B cell (primary cell): Measurements from ENCODE around the gene CFAP119. TPM values are rescaled to one million over a fixed set of nuclear protein-coding genes. Genes with fewer than 3 reads are reported as not detected.

Experiments
- ATAC-seq: fragments of 200-7000 bp; cut with Tn5 transposase; one replicate; pipeline ENCODE4 v1.10.0; 2021; ENCODE audit warnings: low read depth, mild to moderate bottlenecking, moderate number of reproducible peaks, moderate library complexity
- CTCF ChIA-PET: fragments of 350-600 bp; sonication (Branson Sonifier 250); formaldehyde crosslinking; loops from one replicate; lab custom pipeline; 2021; ENCODE audit warnings: antibody characterized with exemption, inconsistent platforms; lab: Charles Lee
- POLR2A ChIA-PET: fragments of 350-600 bp; sonication (Branson Sonifier 250); formaldehyde crosslinking; loops from one replicate; lab custom pipeline; 2021; ENCODE audit warnings: antibody characterized with exemption; lab: Charles Lee
- DNase-seq: peaks from one replicate; pipeline ENCODE4 v3.0.0; 2013
- H2AFZ ChIP-seq: 2 replicates; pipeline ENCODE4 v1.6.1; 2012; ENCODE audit warnings: mild to moderate bottlenecking, low read depth, low read length; ENCODE audit not compliant: insufficient read depth, poor library complexity, severe bottlenecking
- H3K27ac ChIP-seq, 2 donors: 1 replicate in 1 of 2; 2 replicates in 1 of 2; pipeline ENCODE4 v1.5.1; 2012 to 2013; ENCODE audit warnings: low read length in 2 of 2, mild to moderate bottlenecking in 2 of 2, moderate library complexity in 1 of 2
- H3K27me3 ChIP-seq, 4 experiments: fragments of 200-600 bp in 1 of 4; sonication (generic) in 1 of 4; replicated peaks in 1 of 4; 1 replicate in 2 of 4; 2 replicates in 2 of 4; pipeline versions ENCODE4 v1.6.1 to v1.7.0; 2013 to 2016; ENCODE audit warnings: low read length in 3 of 4, mild to moderate bottlenecking in 2 of 4, mixed read lengths in 1 of 4, moderate library complexity in 1 of 4; ENCODE audit not compliant: insufficient read depth in 4 of 4, control insufficient read depth in 3 of 4; ENCODE audit errors: control extremely low read depth in 1 of 4
- H3K36me3 ChIP-seq, 2 experiments: replicated peaks in 1 of 2; 1 replicate in 1 of 2; 2 replicates in 1 of 2; pipeline versions ENCODE4 v1.6.1 to v1.7.1; 2013; ENCODE audit warnings: low read length in 1 of 2; ENCODE audit not compliant: insufficient read depth in 2 of 2, control insufficient read depth in 1 of 2; ENCODE audit errors: control extremely low read depth in 1 of 2, extremely low read depth in 1 of 2
- H3K4me1 ChIP-seq, 2 donors: fragments of 200-600 bp in 1 of 2; sonication (generic) in 1 of 2; 1 replicate in 1 of 2; 2 replicates in 1 of 2; pipeline versions ENCODE4 v1.5.1 to v1.6.1; 2013 to 2017; ENCODE audit warnings: low read length in 2 of 2; ENCODE audit not compliant: control insufficient read depth in 2 of 2, insufficient read depth in 2 of 2
- H3K4me2 ChIP-seq: replicated peaks from 2 replicates; pipeline ENCODE3; 2012; ENCODE audit warnings: mild to moderate bottlenecking, low read depth, low read length; ENCODE audit not compliant: poor library complexity, severe bottlenecking
- H3K4me3 ChIP-seq, 5 experiments: fragments of 200-600 bp in 1 of 5; sonication (generic) in 1 of 5; 1 replicate in 3 of 5; 2 replicates in 2 of 5; pipeline versions ENCODE4 v1.5.1 to v1.7.0; 2011 to 2016; ENCODE audit warnings: low read length in 4 of 5, mild to moderate bottlenecking in 4 of 5, low read depth in 2 of 5, control low read depth in 1 of 5, moderate library complexity in 1 of 5; ENCODE audit not compliant: insufficient read depth in 1 of 5; ENCODE audit errors: control extremely low read depth in 1 of 5, extremely low read depth in 1 of 5
- H3K79me2 ChIP-seq: fragments of 200-600 bp; sonication (generic); one replicate; pipeline ENCODE4 v1.6.0; 2016; ENCODE audit warnings: low read length; ENCODE audit not compliant: control insufficient read depth, insufficient read depth
- H3K9ac ChIP-seq: fragments of 200-600 bp; sonication (generic); 2 replicates; pipeline ENCODE4 v1.6.1; 2017; ENCODE audit warnings: mild to moderate bottlenecking, low read length, moderate library complexity
- H3K9me3 ChIP-seq, 3 donors: one replicate each; pipeline versions ENCODE4 v1.6.1 to v1.7.1; 2013; ENCODE audit warnings: low read length in 2 of 3; ENCODE audit not compliant: control insufficient read depth in 2 of 3, insufficient read depth in 1 of 3; ENCODE audit errors: control extremely low read depth in 1 of 3
- H4K20me1 ChIP-seq: 2 replicates; pipeline ENCODE4 v1.6.0; 2012; ENCODE audit warnings: mild to moderate bottlenecking, low read length; ENCODE audit not compliant: insufficient read depth, control insufficient read depth, poor library complexity, severe bottlenecking
- H3K27ac Mint-ChIP-seq: one replicate; pipeline ENCODE4 v1.8.0; 2021; ENCODE audit warnings: mixed read lengths
- H3K27me3 Mint-ChIP-seq: one replicate; pipeline ENCODE4 v1.8.0; 2021; ENCODE audit warnings: mixed read lengths
- H3K4me1 Mint-ChIP-seq: one replicate; pipeline ENCODE4 v1.8.0; 2021; ENCODE audit warnings: mixed read lengths
- H3K4me3 Mint-ChIP-seq: one replicate; pipeline ENCODE4 v1.8.0; 2021; ENCODE audit warnings: mixed read lengths
- H3K9me3 Mint-ChIP-seq: one replicate; pipeline ENCODE4 v1.8.0; 2022; ENCODE audit warnings: mixed read lengths; ENCODE audit not compliant: insufficient read depth
- EZH2 ChIP-seq: IDR thresholded peaks from 2 replicates; pipeline ENCODE4 v1.6.1; 2012; ENCODE audit warnings: borderline replicate concordance, low read depth, mild to moderate bottlenecking, moderate library complexity, low read length; ENCODE audit not compliant: insufficient read depth, poor library complexity, severe bottlenecking
- WGBS: methylation state at CpG from one replicate; pipeline ENCODE4 v1.1.5; 2013; ENCODE audit warnings: missing lambda C conversion rate; ENCODE audit not compliant: insufficient coverage; 5-methylcytosine and 5-hydroxymethylcytosine counted together
- intact Hi-C: fragments of 100-400 bp; cut with micrococcal nuclease; formaldehyde crosslinking; loops from one replicate; pipeline ENCODE4 v1.10.0; 2022
- polyA plus RNA-seq: library from polyadenylated mRNA; depleted of rRNA; stranded (reverse); fragments of >200 nt; gene quantifications from 2 replicates; pipeline ENCODE4 v1.2.3, GENCODE V29; 2012
- total RNA-seq, 2 donors: library from RNA; stranded (reverse); fragments of 120-200 nt in 1 of 2; gene quantifications; 1 replicate in 1 of 2; 2 replicates in 1 of 2; pipeline versions ENCODE4 v1.2.3 to v1.2.4, GENCODE V29; 2013 to 2022
- TF ChIP-seq, protein P1 (sequence below): fragments of 200-600 bp; IDR thresholded peaks from one replicate; pipeline ENCODE4 v1.8.0; 2022; ENCODE audit warnings: antibody characterized with exemption, mild to moderate bottlenecking

Gene CFAP119
- total and polyA plus RNA-seq, 2 donors (not counting 1 experiment from before 2014, with no cell fraction given) = 8.5 to 11.7 TPM

DNA sequence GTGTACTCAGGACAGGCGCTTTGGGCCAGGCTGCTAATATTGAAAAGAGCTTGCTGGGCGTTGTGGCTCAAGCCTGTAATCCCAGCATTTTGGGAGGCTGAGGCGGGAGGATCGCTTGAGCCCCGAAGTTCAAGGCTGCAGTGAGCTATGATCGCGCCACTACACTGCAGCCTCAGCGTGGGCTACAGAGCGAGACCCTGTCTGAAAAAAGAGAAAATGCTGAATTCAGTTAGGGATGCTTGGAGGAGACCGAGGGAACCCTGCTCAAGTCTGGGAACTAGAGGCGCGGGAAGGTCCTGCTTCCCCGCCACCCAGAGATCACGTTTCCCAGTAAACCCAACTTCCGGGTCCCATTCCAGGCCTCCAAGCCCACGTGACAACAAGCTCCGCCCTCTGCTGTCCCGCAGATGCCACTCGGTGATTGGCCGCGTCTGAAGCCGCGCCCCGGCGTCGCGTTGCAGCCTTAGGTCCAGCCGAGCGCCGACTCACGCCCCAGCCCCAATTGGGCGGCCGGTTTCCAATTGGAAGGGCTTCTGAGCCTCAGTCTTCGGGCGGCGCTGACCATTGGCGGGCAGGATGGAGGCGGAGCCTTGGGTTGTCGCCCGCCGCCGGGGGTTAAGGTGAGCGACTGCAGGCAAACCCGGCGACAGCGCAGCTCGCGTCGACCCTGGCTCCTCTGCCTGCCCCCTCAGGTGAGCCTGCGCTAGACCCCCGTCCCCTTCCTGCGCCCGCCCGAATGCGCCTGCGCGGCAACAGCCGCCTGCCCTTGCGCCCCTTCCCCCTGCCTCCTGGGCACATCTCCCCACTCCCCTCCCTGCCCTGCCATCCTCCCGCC lies 13.8 kb downstream of the CFAP119 start, which contains the start of gene PHKG2:
PHKG2 (plus strand) TSS at position 627 of the 835 bp plus-strand sequence. CDS start 396 bp downstream, outside the sequence.
- Mint-ChIP-seq H3K4me1 (peaks cover 19% of the 10 kb centered on the region), H3K27me3 (no peaks in the 10 kb centered on the region), H3K27ac (peak within 1 kb of the TSS; percentile 93), H3K4me3 (peak within 1 kb of the TSS; percentile 92), H3K9me3 (no peaks in the 10 kb centered on the region)
- ATAC-seq (peak; percentile 99), DNase-seq (peak; percentile 98)
- Histone ChIP-seq H3K9me3 (no peaks in the 10 kb centered on the region), H3K27ac (peak within 1 kb of the TSS; percentile 45 to 75), H3K27me3 (no peaks in the 10 kb centered on the region), H3K4me1 (peaks cover 3 to 5% of the 10 kb centered on the region in 2 donors), H3K36me3 (peaks cover 0 to 17% of the 10 kb centered on the region in 2 experiments), H3K79me2 (peaks cover 9% of the 10 kb centered on the region), H2AFZ (peak within 1 kb of the TSS; percentile 87), H3K4me2 (peak within 1 kb of the TSS; percentile 89), H4K20me1 (no peaks in the 10 kb centered on the region), H3K9ac (peak within 1 kb of the TSS; percentile 81), H3K4me3 (peak within 1 kb of the TSS; percentile 22 to 84 (median 69))
- ChIA-PET CTCF (interaction anchor here (0.8 to 1.5 kb wide), 5 partner anchors 24 to 394 kb away, joined by 3 to 4 read pairs (median 3); no protein-coding TSS in a partner anchor), POLR2A (interaction anchor here (0.5 to 1.7 kb wide), 16 partner anchors 9 to 787 kb away, joined by 3 to 9 read pairs (median 4); partner anchors contain the start of genes CFAP119 and SRCAP)
- no peak for TF ChIP-seq EZH2
- TF ChIP-seq, protein P1, sequence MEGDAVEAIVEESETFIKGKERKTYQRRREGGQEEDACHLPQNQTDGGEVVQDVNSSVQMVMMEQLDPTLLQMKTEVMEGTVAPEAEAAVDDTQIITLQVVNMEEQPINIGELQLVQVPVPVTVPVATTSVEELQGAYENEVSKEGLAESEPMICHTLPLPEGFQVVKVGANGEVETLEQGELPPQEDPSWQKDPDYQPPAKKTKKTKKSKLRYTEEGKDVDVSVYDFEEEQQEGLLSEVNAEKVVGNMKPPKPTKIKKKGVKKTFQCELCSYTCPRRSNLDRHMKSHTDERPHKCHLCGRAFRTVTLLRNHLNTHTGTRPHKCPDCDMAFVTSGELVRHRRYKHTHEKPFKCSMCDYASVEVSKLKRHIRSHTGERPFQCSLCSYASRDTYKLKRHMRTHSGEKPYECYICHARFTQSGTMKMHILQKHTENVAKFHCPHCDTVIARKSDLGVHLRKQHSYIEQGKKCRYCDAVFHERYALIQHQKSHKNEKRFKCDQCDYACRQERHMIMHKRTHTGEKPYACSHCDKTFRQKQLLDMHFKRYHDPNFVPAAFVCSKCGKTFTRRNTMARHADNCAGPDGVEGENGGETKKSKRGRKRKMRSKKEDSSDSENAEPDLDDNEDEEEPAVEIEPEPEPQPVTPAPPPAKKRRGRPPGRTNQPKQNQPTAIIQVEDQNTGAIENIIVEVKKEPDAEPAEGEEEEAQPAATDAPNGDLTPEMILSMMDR = no peak
- intact Hi-C loops = loop anchor here (1.0 to 2.0 kb wide), 8 partner anchors 14 to 189 kb away; partner anchors contain the start of genes CFAP119, FBRS, RNF40 and ZNF764
- WGBS = 3% methylated on average over 58 of the region's 60 CpGs
